HK-2 (cell line): ENCODE results near the gene SLIT3.
A peak's percentile ranks its signal among the peaks of the same experiment; 100 is the strongest.

Source experiments
- DNase-seq: peaks from one replicate; pipeline ENCODE4 v3.0.0-alpha.2; 2018; ENCODE audit not compliant: unreplicated experiment

Gene SLIT3

DNA sequence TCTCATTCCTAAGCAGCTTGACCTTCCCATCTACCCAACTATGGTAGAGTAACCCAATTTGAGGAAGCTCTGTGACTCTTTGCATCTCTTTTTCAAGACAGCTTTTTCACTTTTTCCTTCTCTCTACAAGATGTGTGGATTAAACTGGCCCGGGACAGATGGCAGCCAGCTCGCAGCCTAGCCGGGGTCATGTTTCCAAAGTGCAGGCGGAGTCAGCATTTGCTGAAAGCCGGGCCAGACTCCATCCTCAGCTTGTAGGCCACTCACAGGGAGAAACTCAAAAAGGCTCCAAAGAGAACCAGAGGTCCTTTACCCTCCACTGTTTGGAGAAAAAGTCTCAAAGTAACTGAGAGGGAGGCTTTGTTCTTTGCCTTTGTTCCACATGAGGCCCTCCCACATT is 435.0 kb downstream of the SLIT3 start:
- DNase-seq = no peak

DNA sequence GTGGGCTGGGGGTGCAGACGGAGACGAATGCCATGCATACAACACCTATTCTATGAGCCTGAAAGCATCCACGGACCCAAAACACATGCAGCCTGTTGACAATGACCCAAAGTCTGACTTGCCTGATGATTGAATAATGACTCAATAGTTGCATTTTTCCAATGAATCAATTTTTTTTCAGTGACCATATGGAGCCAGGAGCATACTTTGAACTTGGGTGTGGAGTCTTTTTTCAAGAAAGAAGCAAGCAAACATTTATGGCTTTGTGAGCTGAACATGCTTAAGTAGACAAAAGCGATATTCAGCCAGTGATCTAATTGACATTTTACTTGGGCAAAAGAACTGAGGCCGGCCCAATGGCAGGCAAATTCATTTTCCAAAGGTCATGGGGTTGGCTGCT is 437.9 kb downstream of the SLIT3 start:
- no peak for DNase-seq

DNA sequence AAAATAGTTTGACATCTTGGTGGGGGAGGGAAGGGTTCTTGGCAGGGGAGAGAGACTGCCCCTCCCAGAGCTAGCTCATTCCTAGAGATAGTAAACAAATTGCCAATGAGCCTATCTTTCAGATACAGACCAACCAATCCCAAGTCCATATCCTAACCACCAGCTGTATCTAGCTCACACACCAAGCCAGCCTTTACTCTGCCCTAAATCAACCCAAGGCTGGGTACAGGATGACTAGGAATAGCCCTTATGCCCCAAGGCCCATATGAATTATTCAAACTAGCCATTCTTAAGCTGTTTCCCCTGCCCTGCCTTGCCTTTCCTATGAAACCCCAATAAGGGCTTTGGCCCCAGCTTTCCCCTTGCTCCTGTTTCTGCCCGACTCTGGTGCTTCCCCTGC is 440.4 kb downstream of the SLIT3 start:
- DNase-seq = no peak

DNA sequence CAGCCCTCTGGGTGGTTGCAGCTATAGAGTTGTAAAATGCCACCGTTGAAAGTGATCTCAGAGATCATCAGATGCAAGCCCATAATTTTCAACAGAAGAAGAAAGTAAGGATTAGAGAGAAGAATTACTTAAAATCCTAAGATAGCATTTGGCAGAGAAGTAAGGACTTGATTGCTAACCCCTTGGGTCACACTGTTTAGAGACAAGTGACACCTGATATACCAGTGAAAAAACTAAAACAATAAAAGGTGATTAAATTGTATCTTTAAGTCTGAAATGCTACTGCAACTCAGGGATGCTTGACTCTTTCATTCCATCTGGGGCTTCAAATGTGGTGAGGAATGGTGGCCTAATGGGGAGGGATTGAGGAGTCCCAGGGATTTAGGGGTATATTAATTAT is 440.9 kb downstream of the SLIT3 start:
- DNase-seq = no peak

DNA sequence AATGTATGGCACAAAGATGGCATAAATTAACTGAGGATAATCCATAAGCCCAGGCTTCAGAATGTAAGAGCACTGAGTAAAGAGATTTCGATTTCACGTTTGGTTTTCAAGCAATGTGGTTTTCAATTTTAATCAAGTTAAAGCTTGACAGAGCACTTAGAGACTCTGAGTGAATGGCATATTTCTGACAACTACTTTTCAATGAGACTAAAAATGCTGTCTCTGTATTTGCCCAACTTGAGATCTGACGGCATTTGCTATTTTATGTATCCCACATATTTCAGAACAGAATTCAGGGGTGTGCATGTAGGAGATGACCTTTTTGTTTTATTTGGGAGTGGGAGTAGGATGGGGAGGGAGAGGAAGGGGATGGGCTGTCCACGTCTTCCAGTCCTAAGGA is 441.5 kb downstream of the SLIT3 start:
- no peak for DNase-seq

DNA sequence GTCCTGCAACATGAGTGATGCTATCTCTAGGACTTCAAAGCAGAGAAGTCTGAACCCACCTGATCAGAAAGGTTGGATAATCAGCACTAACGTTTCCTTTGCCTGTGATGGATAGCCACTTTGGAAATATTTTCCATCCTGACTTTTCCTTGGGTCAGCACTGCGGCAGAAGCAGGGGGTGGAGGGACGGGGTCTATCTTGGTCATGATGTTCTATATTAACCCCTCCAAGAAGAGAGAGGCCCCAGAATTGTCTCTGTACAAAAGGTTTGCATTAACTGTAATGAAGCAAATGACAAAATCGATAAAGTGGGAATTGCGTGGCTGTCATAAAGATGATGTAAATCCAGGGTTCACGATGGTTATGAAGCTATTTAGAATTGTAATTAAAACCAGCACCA is 441.9 kb downstream of the SLIT3 start:
- no peak for DNase-seq

DNA sequence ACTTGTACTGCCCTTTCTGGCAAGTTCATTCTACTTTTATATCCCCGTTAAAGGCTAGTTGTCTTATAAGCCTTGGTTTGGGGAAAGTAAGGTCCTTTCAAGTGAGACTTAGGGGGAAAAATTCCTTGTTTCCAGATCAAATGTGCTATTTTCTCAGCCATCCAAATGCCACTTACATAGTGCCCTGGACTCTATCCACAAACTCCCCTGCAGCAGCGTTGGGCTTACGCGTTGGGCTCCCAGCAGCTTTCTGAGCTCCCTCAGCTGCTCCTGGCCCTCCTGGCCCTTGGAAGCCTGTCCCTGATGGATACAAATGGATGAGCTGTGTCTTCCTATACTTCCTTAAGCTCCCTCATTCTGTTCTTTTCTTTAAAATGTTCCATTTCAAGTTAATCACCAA is 442.6 kb downstream of the SLIT3 start:
- no peak for DNase-seq

DNA sequence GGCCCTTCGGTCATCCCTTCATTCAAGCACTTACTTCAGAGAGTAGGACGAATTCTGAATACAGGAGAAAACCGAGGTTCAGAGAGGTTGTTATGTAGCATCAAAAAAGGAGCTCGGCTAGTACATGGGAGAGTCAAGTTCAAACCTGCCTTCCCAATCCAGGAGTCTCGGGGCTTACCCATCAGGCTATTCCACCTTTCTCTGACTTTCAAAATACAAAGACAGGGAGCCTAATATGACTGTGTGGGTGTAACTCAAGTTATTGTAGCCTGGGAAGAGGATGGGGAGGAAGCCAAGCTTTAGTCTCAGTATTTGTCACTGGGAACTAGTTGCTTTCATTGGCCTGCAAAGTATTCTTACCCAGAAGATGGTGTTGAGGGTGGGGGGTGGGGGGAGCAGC is 447.0 kb downstream of the SLIT3 start:
- no peak for DNase-seq

DNA sequence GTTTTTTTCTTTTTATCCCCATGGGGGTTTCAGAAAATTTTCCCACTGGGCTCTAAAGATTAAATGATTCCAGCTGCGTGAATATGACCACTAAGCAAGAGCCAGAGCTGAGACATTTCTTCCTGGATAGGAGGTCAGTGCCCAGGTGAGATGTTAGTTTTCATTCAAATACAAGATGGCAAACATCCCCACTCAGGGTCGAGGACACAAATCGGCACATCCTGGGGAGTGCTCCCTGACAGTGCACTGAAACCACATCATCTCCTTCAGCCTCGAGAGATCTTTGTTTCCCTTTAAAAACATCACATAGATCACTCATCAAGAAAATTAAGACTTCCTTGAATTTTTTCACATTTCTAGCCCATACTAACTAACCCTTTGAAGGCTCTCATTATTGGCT is 448.6 kb downstream of the SLIT3 start:
- no peak for DNase-seq

DNA sequence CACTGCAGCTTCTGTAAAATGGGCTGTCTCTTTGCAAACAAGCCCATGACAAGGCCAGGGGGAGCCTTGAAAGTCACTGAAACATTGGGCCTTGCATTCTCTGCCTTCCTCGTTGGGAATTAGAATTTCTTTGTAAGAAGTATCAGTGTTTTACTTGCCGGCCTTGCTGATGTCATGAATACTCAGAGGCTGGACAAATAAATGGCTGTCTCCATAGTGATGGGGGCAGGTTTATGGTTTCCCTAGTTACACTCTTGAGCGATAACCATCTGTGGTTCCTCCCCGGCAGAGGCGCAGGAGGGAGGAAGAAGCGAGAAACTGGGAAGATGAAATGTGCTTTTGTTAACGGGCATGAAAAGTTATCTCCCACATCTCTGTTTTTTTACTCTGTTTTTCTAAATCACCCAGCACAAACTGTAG is 449.0 kb downstream of the SLIT3 start:
- DNase-seq = peak; percentile 36

DNA sequence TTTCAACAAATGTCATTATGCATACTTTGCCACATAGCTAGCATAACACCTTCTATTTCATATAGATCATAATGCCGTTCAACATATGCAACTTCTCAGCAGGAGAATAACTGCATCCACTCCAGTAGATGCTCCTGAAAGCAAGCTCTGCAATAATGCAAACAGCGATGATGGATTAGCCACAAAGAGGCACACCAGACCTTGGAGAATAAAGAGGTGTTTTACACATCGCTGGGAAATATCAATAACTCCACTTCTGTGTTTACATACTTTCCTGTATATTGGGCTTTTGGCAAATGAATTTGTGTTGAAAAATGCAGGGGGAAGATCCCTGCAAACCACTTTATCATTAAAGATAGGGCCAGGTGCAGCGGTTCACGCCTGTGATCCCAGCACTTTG is 450.3 kb downstream of the SLIT3 start:
- DNase-seq = no peak

DNA sequence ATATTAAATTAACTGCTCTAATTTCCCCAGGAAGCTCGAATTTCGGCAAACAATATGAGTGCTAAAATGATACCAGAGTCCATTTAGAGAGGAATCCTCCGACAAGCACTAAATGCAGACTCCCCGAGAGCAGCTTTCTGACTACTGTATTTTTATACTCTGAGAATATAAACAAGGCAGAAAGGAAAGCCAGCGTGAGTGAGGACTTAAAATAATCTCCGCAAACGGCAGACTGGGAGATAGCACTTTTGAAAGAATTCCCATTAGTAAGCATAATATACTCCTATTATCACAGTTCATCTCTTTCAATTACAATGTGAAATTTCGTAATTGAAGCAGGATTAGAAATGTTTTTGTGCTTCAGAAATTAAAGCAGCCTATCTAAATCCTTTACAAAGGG is 452.4 kb downstream of the SLIT3 start:
- DNase-seq = no peak

DNA sequence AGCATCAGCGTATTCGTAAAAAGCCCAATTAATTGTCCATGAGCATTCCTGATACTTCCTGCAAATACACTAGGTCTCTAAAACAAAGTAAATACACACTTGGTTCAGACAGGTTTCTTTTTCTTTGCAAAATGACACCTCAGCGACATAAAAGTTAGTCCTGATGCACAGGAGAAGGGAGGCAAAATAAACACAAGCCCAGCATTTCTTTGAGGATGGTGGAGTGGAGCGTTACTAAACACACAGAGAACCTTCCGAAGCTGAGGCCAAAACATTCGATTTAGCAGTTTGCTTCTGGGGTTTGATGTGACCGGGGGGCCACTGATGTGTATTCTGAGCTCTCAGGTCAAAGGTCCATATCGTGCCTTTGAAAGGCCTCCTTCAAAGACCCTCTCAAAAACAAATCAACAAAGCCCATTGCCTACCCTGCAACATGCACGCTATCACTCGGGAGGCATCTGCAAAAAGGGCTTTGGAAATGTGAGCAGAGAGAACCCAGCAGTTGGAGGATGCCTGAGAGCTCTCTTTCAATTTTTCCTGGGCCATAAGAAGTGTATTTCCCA is 453.3 kb downstream of the SLIT3 start:
- DNase-seq = no peak

DNA sequence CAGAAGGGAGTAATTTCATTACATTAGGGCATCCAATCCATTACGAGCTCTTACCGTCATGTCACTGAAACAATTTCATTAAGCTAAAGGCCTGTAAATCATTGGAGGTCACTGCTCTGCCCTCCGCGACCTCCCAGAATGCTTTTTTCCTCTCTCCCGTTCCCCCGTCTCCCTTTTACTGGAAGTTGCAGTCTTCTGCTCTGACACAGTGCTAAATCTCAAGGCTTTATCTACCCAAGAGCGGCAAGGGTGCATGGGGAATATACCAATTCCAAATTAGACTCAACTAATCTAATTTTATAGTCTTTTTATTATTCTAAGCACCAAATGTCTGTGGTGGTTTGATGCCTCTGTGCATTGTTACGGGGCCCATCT is 456.0 kb downstream of the SLIT3 start:
- no peak for DNase-seq

DNA sequence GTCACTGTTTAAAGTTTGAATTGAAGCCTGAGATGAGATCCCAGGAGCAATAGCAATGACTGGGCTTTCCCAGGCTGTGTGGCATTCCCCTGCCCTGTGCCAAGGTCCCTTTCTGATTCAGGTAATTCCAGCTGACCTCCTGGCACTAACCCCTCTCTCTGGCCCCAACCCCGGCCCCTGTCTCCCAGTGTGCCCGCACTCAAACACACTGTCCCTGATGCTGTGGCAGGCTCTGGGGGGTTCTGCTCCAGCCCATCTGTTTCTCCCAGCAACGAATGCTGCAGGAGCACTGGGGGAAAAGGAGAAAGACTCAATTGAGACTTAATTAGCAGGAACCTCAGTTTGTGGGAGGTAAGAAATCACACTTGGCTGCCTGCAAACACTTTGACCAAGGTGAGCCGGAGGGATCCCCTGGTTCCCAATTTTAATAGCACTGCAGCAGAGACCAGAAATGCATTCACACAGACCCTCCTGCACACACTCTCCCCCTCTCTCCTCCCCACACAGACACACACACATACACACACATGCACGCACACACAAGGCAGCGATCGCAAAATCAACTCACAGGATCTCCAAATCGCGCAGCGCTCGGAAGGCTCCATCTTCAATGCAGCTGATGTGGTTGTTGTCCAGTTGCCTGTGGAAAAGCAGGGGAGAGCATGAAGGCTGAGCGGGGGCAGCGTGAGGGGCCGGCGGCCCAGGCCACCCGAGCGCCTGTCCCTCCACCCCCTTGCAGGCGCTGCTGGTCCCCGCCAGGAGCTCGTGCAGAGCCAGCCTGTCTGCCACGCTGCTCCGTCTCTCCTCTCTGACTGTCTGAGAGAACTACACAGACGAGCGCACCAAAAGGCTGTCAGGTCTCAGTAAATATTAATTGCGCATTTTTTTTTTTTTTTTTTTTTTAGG is 456.7 kb downstream of the SLIT3 start:
- no peak for DNase-seq

DNA sequence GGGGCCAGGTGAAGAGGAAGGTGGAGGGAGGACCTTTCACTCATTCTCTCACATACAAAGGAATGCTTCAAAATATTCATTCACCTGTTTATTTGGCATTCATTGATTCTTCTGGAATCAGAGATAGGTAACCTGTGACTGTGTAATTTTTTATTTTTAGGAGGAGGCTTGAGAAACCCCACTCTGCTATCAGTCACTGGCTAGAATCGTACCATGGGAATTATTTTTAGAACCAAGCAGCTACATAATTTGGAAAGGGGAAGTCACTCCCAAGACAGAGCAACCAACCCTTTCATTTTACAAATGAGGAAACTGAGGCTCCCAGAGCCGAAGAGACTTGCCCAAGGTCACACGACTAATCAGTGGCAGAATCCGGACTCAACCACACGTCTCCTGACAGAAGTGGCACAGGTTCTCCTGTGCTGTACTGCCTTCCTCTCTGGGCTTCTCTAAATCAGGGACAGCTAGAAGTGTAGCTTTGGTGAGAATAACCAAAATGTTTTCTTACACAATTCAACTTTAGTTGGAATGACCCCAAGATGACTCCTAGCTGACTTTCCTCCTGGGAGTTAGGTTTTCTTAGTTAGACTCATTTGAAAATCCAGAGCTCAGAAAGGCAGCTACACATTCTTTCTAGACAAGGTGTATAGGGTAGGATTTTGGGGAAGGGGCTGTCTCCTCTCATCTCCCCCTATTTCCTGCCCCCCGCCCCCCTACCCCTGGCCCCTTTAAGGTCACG is 457.5 kb downstream of the SLIT3 start:
- DNase-seq = no peak

DNA sequence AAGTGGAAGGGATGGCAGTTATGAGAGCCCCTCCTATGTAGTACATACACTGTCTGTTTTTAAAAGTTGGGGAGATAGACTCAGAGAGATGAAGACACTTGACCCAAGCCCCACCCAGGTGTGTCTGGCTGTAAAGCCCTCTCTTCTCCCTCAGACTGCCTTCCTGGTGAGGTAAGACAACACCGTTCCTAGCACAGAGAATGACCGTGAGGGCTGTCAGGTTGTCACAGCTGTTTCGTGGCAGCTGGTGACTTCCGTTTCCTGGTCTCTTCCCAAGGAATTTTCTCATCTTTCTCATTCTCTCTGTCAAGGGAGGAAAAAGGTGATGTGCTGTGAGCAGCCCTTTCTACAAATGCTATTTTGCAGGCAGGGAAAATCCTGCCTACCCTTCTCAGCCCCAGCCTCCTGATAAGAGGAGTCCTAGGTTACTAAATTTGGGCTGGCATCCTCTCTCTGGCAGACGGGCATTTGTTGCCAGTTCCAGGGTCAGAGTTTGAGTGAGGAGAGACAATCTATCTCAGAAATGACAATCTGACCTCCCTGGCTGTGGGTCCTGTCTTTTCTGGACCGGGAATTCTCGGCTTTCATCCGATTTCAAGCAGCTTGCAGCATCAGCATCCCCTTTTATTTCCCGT is 458.3 kb downstream of the SLIT3 start:
- no peak for DNase-seq

DNA sequence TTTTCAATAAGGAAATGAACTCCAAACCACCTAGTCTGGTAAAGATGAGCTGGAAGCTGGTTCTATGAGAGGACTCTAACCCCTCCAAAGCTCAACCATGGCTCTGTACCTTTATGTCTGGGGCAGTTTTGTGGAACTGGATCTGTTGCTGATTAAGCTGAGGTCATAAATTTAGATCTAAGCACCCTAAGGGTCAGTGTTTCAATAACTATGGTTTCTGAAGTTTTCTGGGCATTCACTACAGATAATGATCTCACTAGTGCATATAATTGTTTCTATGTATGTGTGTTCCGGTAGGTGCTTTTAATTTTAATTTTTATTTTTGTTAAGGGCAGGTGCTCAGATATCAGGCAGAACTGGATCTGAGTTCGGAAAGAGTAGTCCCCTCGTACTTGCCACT is 463.1 kb downstream of the SLIT3 start:
- DNase-seq = no peak

DNA sequence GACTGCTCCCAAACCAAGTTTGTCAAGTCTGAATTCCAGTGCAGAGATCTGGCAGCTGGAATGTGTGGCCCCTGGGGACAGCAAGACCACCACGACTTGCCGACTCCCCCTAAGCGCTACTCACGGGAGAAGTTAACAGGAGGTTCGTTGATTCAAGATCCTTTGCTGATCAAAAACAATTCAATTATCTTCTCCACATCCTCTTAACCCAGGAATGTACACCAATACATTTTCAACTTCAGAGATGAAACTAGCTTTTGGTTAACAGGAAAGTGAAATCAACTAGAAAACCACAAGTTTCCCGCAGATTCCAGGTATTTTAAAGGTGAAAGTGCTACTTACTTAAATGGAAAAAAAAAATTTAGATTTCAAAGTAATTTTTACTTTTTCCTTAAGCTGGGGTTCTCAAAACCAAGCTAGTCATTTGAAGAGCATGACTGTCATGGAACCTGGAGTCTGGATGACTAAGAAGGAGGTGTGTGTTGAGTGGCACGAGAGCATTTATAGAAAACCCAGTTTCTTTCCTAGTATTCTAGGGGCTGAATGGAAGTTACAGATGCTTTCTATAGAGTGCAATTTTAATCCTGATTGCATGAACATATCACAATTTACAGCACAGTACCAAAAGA is 464.2 kb downstream of the SLIT3 start:
- no peak for DNase-seq

DNA sequence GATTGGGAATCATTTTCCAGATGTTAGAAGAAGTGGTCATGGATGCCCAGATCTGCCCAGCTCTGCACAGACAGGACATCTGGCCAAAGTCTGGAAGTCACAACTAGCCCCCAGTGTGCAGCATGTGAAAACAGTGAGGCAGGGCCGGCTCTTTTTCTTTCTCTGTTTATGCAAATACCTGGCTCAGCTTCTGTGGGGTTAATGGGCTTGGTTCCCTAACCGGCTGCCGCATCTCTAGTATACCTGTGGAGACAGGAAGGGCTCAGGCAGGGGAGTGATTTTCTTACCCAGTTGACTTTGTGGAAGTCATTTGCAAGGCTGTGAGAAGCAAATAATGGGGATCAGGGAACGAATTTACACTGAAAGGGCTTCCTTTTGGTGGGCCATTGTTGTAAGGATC is 467.0 kb downstream of the SLIT3 start:
- DNase-seq = no peak

DNA sequence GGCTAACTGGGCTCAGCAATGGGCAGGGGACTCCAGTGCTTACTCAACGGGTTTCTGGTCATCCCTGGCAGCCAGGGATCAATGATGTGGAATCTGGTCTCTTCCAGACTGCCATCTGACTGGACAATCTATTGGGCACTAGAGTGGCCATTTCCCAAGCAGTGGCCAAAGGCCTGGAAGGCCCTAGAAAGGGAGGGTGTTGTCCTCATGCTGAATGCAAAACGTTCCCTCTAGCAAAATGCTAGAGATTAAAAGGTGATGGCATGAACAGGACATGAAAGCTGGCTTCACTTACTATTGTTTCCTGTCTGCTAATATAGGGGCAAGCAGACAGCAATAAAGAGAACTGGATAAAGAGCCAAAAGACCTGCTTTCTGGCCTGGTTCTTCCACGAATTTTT is 467.6 kb downstream of the SLIT3 start:
- DNase-seq = no peak

DNA sequence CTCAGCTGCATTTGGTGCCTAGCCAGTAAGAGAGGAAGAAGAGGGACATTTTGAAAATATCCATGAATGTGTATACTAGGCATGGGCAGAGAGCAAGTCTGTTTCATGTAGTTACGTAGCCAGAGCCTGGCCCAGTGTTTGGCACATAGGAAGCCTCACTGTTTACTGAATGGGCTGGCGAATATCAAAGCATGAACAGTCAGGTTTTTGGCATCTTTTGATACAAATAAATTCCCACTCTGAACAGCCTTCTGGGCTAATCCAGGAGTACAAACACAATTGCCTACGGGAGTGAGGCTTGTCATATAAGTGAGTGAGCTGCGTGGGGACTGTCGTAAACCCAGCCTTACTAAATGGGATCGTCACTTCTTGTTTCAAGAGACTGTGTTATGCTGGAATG is 468.6 kb downstream of the SLIT3 start:
- no peak for DNase-seq
